ENCODE data around the gene KLHL28.
"Not testable (repeated sequence)": the region's sequence is repeated elsewhere in the genome, so short reads cannot be mapped to it uniquely, and the experiment has no call there.

The KLHL28 gene

GRCh38 chr14:44897845-44898151, 63.9 kb downstream of the KLHL28 start:
- DNase-seq (ENCODE audit: extremely low read depth in 1 of 2, low read depth in 1 of 2): no peak

GRCh38 chr14:44897041-44897844, 64.5 kb downstream of the KLHL28 start:
- peak; percentile 90 to 97 for DNase-seq (ENCODE audit: extremely low read depth in 1 of 2, low read depth in 1 of 2)

- DNase-seq (ENCODE audit: extremely low read depth in 1 of 2, low read depth in 1 of 2): no peak
These were observed 65.3 kb downstream of the KLHL28 start for GRCh38 chr14:44896275-44897040.

- no peak for DNase-seq (ENCODE audit: extremely low read depth in 1 of 2, low read depth in 1 of 2)
These were observed 66.0 kb downstream of the KLHL28 start for GRCh38 chr14:44895716-44896115.

- no peak for DNase-seq (ENCODE audit: extremely low read depth in 1 of 2, low read depth in 1 of 2)
These were observed 68.2 kb downstream of the KLHL28 start for GRCh38 chr14:44893535-44893934.

GRCh38 chr14:44891726-44892372, 69.9 kb downstream of the KLHL28 start:
- not testable (repeated sequence) for DNase-seq (ENCODE audit: extremely low read depth in 1 of 2, low read depth in 1 of 2)

GRCh38 chr14:44889595-44890471, 71.9 kb downstream of the KLHL28 start:
- no peak for DNase-seq (ENCODE audit: extremely low read depth in 1 of 2, low read depth in 1 of 2)

GRCh38 chr14:44887596-44887955, 74.2 kb downstream of the KLHL28 start:
- DNase-seq (ENCODE audit: extremely low read depth in 1 of 2, low read depth in 1 of 2): no peak

- DNase-seq (ENCODE audit: extremely low read depth in 1 of 2, low read depth in 1 of 2): no peak
These were observed 74.7 kb downstream of the KLHL28 start for GRCh38 chr14:44886860-44887595.

GRCh38 chr14:44880791-44881190, 81.0 kb downstream of the KLHL28 start:
- DNase-seq (ENCODE audit: extremely low read depth in 1 of 2, low read depth in 1 of 2): no peak
